HT1080 (cell line): ENCODE data around the gene OXLD1. TPM values are rescaled to one million over a fixed set of nuclear protein-coding genes. Genes with fewer than 3 reads are reported as not detected.

Experiments used
- DNase-seq: peaks from one replicate; pipeline ENCODE4 v3.0.0-alpha.2; 2015; ENCODE audit warnings: low read depth
- total RNA-seq: library from RNA; depleted of rRNA; stranded (reverse); fragments of >200 nt; shearing (Covaris generic); gene quantifications from 2 replicates; pipeline ENCODE4 v1.2.3, GENCODE V29; 2014

Gene OXLD1
- total RNA-seq, 1 experiment from 2014 or later, result 63.5 TPM

- DNase-seq, result no peak
Observed at GRCh38 chr17:81655378-81656117, 10.9 kb downstream of the OXLD1 start.

DNA sequence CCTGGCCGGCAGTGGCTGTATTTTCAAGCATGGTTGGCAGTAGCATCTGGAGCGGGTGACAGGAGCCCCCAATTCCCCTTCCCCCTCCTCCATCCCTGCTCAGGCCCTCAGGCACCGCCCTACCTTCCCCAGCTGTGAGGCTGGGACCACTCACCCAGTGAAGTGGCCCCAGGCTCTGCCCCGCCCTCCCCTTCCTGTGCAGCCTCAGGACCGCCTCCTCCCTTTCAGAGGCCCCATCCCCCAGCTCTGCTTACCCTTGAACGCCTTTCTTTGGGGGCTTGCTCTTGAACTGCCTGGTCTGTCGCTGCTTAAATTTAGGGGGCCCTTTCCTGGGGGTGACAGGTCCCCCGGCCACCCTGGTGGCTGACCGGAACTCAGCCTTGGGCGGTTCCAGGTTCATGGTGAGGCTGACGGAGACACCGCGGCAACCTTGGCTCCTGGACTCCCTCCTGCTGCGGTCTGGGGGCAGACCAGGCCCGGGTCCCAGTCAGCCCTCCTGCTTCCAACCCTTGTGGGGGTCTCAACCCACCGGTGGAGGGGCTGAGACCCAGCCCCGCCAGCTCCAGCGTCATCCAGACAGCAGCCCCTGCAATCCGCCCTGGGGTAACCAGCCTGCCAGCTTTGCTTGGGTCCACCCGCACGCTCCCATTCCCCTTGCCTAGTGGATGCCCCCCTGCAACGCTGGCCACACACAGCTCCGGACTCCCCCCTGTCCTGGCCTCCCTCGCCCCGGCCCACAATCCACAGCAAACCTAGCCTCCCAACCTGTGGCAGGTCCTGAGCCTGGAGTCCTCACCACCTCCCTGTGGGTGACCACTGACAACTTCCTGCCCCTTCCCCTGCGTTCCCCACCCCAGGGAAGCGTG, 13.3 kb downstream of the OXLD1 start:
- no peak for DNase-seq

DNA sequence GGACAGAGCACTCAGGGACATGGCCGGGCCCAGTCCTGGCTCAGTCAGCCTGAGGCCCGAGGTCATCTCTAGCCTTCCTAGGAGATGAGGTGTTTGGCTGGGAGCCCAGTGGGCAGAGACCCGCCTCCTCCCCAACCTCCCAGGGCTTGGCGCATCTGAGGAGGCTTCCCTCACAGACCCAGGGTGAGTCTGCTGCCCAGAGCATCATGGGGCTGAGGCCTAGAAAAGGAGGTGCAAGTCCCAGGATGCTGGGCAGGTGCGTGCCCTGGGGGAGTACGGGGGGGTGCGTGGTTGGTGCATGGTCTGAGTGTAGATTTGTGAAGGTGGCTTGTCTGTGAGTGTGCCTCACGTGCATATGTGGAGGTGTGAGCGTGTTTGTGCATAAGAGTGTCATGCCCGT, 14.7 kb downstream of the OXLD1 start:
- peak; percentile 85 for DNase-seq

DNA sequence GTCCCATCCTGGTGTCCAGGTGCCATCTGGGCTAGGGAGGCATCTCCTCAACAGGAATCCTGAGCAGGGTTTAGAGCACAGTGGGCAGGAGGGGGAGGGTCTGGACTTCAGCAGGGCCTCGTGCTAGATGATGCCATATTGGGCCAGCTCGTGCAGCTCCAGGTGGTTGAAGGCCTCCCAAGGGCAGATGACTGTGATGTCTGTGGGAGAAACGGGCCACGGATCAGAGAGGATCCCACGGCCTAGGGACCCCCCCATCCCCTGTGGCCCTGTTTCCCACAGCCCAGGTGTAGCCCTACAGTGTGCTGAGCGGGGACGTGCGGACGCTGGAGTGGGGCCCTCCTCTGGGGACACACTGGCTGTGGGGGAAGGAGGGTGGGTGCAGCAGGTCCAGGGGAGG, 15.5 kb downstream of the OXLD1 start:
- DNase-seq, result no peak

GRCh38 chr17:81648707-81649085, 17.7 kb downstream of the OXLD1 start:
- DNase-seq, result no peak

GRCh38 chr17:81648013-81648706, 18.2 kb downstream of the OXLD1 start:
- no peak for DNase-seq

DNA sequence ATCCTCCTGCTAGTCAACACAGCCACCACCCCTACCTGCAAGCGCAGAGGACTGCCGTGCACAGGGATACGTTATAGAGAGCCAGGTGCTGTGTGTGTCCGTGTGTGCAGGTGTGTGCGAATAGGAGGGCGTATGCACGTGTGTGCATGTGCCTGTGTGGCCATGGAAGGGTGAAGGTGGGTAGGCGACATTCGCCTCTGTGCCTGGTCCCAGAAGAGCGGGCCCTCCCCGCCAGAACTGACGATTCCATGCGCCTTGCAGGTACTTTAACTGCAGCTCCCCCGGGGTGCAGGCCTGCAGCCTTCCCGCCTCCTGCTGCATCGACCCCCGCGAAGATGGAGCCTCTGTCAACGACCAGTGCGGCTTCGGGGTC, 18.8 kb downstream of the OXLD1 start:
- no peak for DNase-seq

DNA sequence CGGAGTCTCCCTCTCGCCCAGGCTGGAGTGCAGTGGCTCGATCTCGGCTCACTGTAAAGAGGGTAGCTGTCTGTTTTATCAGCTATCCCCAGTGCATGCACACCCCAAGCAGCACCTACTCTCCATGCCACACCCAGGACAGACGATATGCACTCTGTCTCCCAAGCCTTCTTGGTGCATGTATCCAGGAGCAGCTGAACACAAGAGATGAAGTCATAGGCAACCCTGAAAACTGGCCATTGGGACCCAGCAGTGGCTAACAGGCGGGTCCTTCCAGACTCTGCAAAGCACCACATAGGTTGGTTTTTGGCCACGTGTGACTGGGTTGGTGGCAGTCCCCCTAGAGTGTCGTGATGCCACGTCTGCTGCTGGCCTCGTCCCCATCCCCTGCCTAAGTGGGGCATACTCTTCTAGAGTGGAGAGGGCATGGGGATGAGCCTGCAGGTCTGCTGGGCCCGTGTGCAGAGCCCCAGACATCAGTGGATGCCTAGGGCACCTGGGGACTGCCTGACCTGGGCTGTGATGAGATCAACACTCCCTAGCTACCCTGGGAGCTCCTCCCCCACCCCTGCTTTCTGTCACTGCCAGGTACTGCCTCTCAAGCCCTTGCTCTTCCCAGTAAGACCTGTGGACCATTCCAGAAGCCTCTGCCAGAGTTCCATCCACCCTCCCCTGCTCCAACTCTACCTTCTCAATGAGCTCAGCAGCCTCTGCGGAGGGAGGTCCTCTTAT, 19.4 kb downstream of the OXLD1 start:
- DNase-seq, result no peak

- no peak for DNase-seq
Observed at GRCh38 chr17:81644976-81645952, 21.1 kb downstream of the OXLD1 start.

DNA sequence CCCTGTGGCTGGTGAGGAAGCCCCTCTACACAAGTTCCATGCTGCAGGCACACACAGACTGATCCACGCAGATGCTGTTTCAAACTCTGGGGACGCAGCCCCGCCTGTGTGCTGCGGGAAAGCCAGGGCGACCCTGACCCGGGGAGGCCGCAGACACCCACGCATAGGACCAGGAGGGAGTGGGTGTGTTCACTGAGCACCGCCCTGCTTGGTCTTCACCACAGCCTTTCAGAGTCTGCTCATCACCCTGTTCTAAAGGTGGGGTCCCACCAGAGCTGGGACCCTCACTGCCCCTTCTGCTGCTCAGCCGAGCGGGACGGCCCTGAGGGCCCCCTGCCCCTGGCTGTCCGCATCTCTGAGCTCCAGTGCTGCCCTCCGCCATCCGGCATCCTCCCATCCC, 21.9 kb downstream of the OXLD1 start:
- DNase-seq, result no peak

- DNase-seq, result peak; percentile 79
Observed at GRCh38 chr17:81641825-81642489, 24.4 kb downstream of the OXLD1 start.

DNA sequence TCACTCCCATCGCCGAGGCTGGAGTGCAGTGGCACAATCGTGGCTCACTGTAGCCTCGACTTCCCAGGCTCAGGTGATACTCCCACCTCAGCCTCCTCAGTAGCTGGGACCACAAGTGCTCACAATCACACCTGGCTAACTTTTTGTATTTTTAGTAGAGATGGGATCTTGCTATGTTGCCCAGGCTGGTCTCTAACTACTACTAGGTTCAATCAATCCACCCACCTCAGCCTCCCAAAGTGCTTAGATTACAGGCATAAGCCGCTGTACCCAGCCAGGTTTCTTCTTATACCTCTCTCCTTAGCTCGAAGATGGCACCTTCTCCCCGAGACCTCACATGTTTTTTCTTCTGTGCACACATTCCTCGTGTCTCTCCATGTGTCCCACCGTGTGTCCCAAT, 26.4 kb downstream of the OXLD1 start:
- DNase-seq, result no peak

DNA sequence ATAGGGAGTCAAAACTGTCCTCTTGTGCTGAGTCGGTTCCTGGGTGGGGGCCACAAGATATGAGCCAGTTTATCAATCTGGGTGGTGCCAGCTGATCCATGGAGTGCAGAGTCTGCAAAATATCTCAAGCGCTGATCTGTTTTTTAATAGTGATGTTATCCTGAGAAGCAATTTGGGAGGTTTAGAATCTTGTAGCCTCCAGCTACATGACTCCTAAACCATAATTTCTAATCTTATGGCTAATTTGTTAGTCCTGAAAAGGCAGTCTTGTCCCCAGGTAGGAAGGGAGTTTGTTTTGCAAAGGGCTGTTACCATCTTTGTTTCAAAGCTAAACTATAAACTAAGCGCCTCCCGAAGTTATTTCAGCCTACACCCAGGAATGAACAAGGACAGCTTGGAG, 27.7 kb downstream of the OXLD1 start:
- no peak for DNase-seq

DNA sequence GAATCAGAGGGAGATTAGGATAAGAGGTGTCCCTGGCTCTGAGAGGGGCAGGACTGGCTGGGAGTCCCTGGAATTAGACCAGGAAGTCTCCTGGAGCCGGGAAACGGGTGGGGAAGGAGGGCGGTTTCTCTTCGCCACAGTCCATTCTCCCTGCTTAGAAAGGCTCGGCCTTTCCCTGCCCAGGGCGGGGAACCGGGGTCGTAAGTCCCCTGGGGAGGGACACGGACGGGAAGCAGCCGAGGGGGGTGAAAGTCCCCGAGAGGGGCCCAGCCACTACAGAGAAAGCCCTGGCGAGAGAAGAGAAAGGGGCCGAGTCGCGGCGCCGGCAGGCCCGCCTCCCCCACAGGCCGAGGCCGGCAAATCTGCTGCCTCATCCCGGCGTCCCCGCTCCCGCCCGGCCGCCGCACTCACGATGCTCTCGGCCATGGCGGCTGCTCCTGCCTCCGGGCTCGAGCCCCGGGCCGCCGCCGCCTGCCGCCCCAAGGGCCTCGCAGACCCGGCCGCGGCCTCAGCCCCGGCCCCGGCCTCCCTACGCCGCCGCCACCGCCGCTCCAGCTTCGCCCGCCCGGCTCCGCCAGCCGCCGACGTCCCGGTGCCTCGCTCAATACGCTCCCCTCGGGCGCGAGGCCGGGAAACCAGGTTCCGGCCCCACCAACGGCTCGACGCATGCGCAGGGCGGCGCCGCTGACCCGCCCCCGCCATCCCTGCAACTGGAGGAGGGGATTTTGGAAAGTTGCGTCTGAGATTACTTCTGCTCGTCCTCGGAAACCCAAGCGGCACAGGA, 29.7 kb downstream of the OXLD1 start, which contains the start of the genes NPLOC4 and TSPAN10:
Gene NPLOC4 (minus strand): TSS at position 608 of the 784 bp plus-strand sequence. CDS start 182 bp downstream, at position 426.
Gene TSPAN10 (plus strand): TSS at position 692 of the 784 bp plus-strand sequence. CDS start 5,217 bp downstream, outside the sequence.
- DNase-seq, result peak; percentile 76

GRCh38 chr17:81635973-81636504, 30.4 kb downstream of the OXLD1 start:
- no peak for DNase-seq

DNA sequence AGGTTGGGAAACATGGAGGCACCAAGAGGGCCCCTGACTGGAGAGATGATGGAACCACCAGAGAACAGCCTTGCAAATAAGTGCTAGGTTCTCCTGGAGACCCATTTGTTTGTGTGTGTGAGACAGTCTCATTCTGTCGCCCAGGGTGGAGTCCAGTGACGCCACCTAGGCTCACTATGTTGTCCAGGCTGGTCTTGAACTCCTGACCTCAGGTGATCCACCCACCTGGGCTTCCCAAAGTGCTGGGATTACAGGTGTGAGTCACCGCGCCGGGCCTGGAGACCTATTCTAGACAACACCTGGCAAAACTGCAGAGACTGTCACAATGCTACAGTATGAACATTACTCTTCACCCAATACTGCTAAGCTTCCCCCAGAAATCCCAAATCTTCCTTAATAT, 31.0 kb downstream of the OXLD1 start:
- no peak for DNase-seq

DNA sequence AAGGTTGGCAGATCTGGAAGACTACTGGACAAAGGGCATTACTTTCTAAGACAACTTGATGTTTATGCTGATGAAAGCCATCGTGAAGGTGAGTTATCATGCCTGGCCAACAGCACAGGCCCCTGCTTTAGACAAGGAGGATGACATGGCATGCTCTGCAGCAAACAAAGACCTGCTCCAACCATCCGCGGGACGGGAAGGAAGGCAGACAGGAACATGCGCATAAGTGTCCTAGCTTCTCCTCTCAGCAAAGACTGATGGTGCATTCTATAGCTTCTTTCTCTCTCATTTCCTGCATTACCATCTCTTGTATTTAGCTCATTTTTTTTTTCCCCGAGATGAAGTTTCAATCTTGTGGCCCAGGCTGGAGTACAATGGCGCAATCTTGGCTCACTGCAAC, 34.9 kb downstream of the OXLD1 start:
- DNase-seq, result no peak

- DNase-seq, result no peak
Observed at GRCh38 chr17:81630274-81630673, 36.1 kb downstream of the OXLD1 start.
